ACC112 (cell line): ENCODE data around the gene ADAM23.

ENCODE experiments used
- H2AFZ ChIP-seq: fragments of 200-600 bp; sonication (generic); one replicate; pipeline ENCODE4 v1.6.0; 2017; ENCODE audit warnings: antibody characterized with exemption, low read length; ENCODE audit not compliant: unreplicated experiment
- H3K27ac ChIP-seq: fragments of 200-600 bp; sonication (generic); 2 replicates; pipeline ENCODE4 v1.5.1; 2014; ENCODE audit warnings: low read depth, mild to moderate bottlenecking, antibody characterized with exemption, low read length, moderate library complexity
- H3K27me3 ChIP-seq: fragments of 200-600 bp; sonication (generic); 2 replicates; pipeline ENCODE4 v1.6.1; 2014; ENCODE audit warnings: mild to moderate bottlenecking, antibody characterized with exemption, low read length, moderate library complexity, mixed read lengths; ENCODE audit not compliant: insufficient read depth
- H3K36me3 ChIP-seq: fragments of 200-600 bp; sonication (generic); 2 replicates; pipeline ENCODE4 v1.6.1; 2016; ENCODE audit warnings: mild to moderate bottlenecking, antibody characterized with exemption, low read length, moderate library complexity, mixed read lengths; ENCODE audit not compliant: insufficient read depth
- H3K4me1 ChIP-seq: fragments of 200-600 bp; sonication (generic); one replicate; pipeline ENCODE4 v1.6.1; 2016; ENCODE audit warnings: low read length, mixed read lengths; ENCODE audit not compliant: insufficient read depth, unreplicated experiment, control insufficient read depth
- H3K4me3 ChIP-seq: fragments of 200-600 bp; sonication (generic); 2 replicates; pipeline ENCODE4 v1.5.1; 2014; ENCODE audit warnings: mild to moderate bottlenecking, low read depth, low read length
- H3K79me2 ChIP-seq: fragments of 200-600 bp; sonication (generic); one replicate; pipeline ENCODE4 v1.6.0; 2016; ENCODE audit warnings: low read length; ENCODE audit not compliant: control insufficient read depth, unreplicated experiment, insufficient read depth

ADAM23 gene

DNA sequence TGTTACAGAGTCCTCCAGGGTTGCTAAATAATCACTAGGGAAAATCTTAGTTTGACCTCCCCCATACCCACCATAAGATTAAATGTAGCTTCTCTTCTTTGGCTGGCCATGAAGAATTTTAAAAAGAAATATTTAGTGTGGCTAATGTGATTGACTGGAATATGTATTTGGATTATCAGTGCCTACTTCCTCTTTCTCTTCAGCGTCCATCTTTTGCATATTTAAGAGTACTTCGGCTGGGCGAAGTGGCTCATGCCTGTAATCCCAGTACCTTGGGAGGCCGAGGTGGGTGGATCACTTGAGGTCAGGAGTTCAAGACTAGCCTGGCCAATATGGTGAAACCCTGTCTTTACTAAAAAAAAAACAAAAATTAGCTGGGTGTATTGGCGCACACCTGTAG lies 28.8 kb downstream of the ADAM23 start:
- Histone ChIP-seq H3K4me1 (no peaks in the 10 kb centered on the region), H3K4me3 (no peak overlapping the region), H3K79me2 (no peaks in the 10 kb centered on the region), H3K27me3 (no peaks in the 10 kb centered on the region), H3K27ac (no peak overlapping the region), H3K36me3 (no peaks in the 10 kb centered on the region), H2AFZ (no peak overlapping the region)

DNA sequence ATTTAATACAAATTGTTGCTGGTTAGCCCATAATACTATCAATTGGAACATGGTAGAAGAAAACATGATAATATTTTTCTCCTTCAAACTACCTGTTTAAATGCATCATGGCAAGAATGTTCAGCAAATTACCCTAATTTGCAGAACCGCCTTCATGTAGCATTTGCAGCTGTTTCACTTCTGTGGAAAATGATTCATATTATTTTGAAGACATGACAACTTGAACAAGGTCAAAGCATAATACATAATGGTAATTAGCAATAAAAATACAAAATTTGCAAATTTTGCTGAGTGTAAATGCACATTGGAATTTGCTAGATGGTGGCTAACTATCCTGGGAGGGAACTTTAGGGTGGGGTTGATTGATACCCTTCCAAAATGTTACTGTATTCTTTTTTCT lies 30.8 kb downstream of the ADAM23 start:
- Histone ChIP-seq H3K79me2 (no peaks in the 10 kb centered on the region), H3K27me3 (no peaks in the 10 kb centered on the region), H2AFZ (no peak overlapping the region), H3K27ac (no peak overlapping the region), H3K4me1 (no peaks in the 10 kb centered on the region), H3K4me3 (no peak overlapping the region), H3K36me3 (no peaks in the 10 kb centered on the region)

DNA sequence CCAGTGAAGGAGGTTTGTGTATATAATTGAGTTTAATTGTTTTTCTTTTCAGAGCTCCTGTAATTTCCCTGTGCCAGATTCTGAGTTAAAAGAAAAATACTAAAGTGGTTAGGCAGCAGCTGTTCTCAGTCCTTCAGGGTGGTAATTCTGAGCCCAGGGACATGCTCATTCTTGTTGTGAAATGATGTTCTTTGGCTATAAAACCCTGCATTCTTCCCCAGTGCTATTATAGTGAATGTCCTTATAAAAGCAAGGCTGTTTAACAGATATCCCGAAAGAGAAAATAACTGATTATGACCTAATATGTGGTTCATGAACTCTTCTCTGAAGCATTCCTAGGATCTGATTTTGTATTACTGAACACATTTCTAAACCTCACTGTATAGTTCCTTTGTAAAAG lies 34.0 kb downstream of the ADAM23 start:
- H2AFZ ChIP-seq: peak overlapping the region; percentile 22
- no peak overlapping the region for H3K27ac ChIP-seq
- no peaks in the 10 kb centered on the region for H3K79me2 ChIP-seq
- no peaks in the 10 kb centered on the region for H3K4me1 ChIP-seq
- H3K4me3 ChIP-seq: no peak overlapping the region
- H3K36me3 ChIP-seq: no peaks in the 10 kb centered on the region
- no peaks in the 10 kb centered on the region for H3K27me3 ChIP-seq

DNA sequence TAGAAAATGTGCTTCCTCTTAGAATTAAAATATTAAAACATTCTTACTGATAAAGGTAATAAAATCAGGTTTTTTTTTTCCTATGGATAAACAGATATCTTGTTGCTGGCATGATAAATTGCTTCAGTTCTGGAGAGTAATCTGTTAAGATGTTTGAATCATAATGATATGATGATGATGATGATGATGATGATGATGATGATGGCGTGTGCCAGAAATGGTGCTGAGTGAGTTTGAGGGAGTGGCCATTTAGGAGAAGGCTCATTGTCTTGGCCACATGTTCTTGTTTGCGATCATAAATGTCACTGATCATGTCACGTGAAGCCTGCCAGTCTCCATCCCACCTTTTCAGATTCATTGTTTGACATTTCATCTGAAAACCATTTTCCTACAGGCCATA lies 35.0 kb downstream of the ADAM23 start:
- H3K36me3 ChIP-seq: no peaks in the 10 kb centered on the region
- no peak overlapping the region for H3K27ac ChIP-seq
- H3K27me3 ChIP-seq: no peaks in the 10 kb centered on the region
- H2AFZ ChIP-seq: no peak overlapping the region
- no peaks in the 10 kb centered on the region for H3K4me1 ChIP-seq
- no peaks in the 10 kb centered on the region for H3K79me2 ChIP-seq
- H3K4me3 ChIP-seq: no peak overlapping the region

GRCh38 chr2:206480161-206480560 lies 36.8 kb downstream of the ADAM23 start:
- Histone ChIP-seq H3K27ac (no peak overlapping the region), H3K36me3 (no peaks in the 10 kb centered on the region), H2AFZ (no peak overlapping the region), H3K4me3 (no peak overlapping the region), H3K4me1 (no peaks in the 10 kb centered on the region), H3K79me2 (no peaks in the 10 kb centered on the region), H3K27me3 (no peaks in the 10 kb centered on the region)

- H3K36me3 ChIP-seq: no peaks in the 10 kb centered on the region
- no peaks in the 10 kb centered on the region for H3K4me1 ChIP-seq
- H3K79me2 ChIP-seq: no peaks in the 10 kb centered on the region
- no peak overlapping the region for H2AFZ ChIP-seq
- H3K27ac ChIP-seq: no peak overlapping the region
- H3K4me3 ChIP-seq: no peak overlapping the region
- H3K27me3 ChIP-seq: no peaks in the 10 kb centered on the region
These were observed 37.3 kb downstream of the ADAM23 start for GRCh38 chr2:206480620-206481019.

DNA sequence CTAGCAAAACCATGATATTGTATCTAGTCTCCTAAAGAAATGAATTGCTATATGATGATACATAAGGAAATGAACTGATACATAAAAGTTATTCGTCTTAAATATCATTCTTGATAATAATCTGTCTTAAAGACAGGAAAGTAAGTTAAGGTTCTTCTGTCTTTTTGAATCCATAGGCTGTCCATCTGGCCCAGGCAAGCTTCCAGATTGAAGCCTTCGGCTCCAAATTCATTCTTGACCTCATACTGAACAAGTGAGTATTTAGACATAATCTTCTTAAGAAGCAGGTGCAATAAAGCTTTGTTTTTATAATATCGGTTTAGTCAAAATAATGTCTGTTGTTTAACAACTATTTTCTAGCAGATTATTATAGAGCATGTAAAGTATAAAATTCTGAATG lies 37.7 kb downstream of the ADAM23 start:
- no peak overlapping the region for H3K4me3 ChIP-seq
- no peaks in the 10 kb centered on the region for H3K36me3 ChIP-seq
- H2AFZ ChIP-seq: no peak overlapping the region
- no peak overlapping the region for H3K27ac ChIP-seq
- H3K79me2 ChIP-seq: no peaks in the 10 kb centered on the region
- H3K4me1 ChIP-seq: no peaks in the 10 kb centered on the region
- H3K27me3 ChIP-seq: no peaks in the 10 kb centered on the region

- Histone ChIP-seq H2AFZ (no peak overlapping the region), H3K4me3 (no peak overlapping the region)
These were observed 38.8 kb downstream of the ADAM23 start for GRCh38 chr2:206482123-206482522.

GRCh38 chr2:206482633-206483032 lies 39.3 kb downstream of the ADAM23 start:
- H3K36me3 ChIP-seq: no peaks in the 10 kb centered on the region
- no peaks in the 10 kb centered on the region for H3K79me2 ChIP-seq

More at GRCh38 chr2:206482123-206482522, 38.8 kb downstream of the ADAM23 start:
- H3K4me1 ChIP-seq: no peaks in the 10 kb centered on the region
- H3K27ac ChIP-seq: no peak overlapping the region
- no peaks in the 10 kb centered on the region for H3K27me3 ChIP-seq
- H3K79me2 ChIP-seq: no peaks in the 10 kb centered on the region
- H3K36me3 ChIP-seq: no peaks in the 10 kb centered on the region

DNA sequence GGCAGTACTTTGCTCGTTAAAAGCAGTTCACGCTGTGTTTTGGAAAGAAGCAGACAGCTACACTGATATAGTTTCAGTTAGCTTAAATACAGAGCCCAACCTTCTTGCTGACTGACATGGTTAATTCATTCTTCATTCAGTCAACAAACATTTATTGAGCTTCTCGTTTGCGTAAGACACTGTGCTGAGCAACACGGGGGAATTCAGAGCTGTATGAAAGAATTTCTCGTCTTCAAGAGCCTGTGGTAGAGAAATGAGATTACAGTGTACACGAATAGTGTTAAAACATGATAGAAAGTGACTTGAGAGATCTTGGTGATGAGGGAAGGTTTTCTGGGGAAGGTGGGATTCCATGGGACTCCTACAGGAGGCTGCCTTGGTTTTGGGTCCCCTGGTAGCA lies 44.7 kb downstream of the ADAM23 start:
- Histone ChIP-seq H3K36me3 (no peaks in the 10 kb centered on the region), H3K27me3 (no peaks in the 10 kb centered on the region), H3K4me3 (no peak overlapping the region), H2AFZ (no peak overlapping the region), H3K79me2 (no peaks in the 10 kb centered on the region), H3K27ac (no peak overlapping the region), H3K4me1 (no peaks in the 10 kb centered on the region)

More at GRCh38 chr2:206482633-206483032, 39.3 kb downstream of the ADAM23 start:
- no peak overlapping the region for H3K27ac ChIP-seq
- H2AFZ ChIP-seq: no peak overlapping the region
- no peaks in the 10 kb centered on the region for H3K27me3 ChIP-seq
- no peak overlapping the region for H3K4me3 ChIP-seq
- H3K4me1 ChIP-seq: no peaks in the 10 kb centered on the region

DNA sequence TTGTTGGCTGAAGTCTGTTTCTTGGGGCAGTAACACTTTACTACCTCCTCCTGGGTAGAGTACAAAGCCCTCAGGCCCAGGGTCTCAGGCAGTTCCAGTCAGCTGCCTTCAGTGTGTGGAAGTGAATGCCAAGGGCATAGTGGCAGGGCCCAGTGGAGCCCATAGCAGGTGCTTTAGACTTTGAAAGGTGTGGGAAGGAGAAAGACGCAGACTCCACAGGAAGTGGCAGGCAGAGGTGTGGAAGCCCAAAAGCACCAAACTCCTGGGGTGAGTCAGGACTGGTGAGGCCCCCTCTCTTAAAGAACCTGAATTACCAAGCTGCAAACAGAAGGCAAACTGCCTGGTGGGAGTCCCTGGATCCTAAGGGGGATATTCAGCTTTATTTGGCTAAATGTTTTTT lies 45.3 kb downstream of the ADAM23 start:
- H3K4me1 ChIP-seq: no peaks in the 10 kb centered on the region
- H2AFZ ChIP-seq: no peak overlapping the region
- H3K4me3 ChIP-seq: no peak overlapping the region
- H3K27me3 ChIP-seq: no peaks in the 10 kb centered on the region
- no peaks in the 10 kb centered on the region for H3K79me2 ChIP-seq
- no peak overlapping the region for H3K27ac ChIP-seq
- H3K36me3 ChIP-seq: no peaks in the 10 kb centered on the region
